ENCODE measurements around the gene MRPS17.

MRPS17 gene

DNA sequence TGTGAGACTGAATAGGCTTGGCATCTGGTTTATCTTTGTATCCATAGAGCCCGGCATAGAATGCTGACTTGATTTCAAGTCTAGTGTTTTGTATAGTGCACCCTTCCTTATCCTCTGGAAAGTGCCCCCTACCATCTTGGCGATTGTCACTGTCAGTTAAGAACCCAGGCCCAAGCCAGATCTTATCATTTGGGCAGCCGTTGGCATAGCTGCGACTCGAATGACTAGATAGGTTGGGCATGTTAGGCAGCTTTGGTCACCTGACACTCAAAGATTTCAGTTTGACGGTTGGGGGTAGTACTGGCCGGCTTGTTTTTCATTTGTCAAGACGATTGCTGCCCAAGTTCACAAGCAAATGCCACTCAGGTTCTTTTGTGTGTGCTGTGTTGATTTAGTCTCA lies 19.3 kb downstream of the MRPS17 start:
- DNase-seq = no peak

DNA sequence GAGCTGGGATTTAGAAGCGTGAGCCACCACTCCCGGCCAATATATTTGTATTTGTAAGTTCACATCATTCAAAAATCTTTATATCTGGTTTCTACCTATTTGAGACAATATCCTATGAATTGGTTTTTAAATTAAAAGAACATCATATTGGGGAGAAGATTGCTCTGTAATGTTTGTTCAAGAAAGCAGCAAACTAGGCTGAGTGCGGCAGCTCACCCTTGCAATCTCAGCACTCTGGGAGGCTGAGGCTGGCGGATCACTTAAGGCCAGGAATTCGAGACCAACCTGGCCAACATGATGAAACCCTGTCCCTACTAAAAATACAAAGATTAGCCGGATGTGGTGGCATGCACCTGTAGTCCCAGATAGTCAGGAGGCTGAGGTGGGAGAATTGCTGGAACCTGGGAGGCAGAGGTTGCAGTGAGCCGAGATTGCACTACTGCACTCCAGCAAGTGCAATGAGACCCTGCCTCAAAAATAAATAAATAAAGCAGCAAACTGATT lies 22.1 kb downstream of the MRPS17 start:
- no peak for DNase-seq

DNA sequence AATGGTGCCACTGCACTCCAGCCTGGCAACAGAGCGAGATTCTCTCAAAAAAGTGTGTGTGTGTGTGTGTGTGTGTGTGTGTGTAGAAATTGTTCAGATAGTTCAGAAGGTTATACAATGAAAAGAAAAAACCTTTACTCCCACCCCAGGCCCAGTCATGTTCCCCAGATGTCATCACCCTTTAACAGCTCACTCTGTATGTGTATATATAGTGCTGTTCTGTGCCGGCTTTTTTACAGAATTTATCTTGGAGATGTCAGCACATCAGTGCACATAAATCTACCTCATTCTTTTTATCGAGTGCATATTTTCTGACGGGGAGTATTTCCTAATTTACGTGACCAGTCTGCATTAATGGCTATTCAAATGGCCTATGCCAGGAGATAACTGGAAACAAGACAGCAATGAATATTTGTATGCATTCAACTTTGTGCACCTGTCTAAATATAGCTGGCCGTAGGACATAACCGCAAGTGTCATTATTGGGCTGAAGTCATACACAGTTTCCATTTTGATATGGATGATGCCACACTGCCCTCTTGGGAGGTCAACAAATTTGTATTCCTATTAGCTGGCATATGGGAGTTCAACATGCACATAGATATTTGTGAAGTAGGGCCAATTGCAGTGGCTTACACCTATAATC lies 24.4 kb downstream of the MRPS17 start:
- peak; percentile 23 for DNase-seq

DNA sequence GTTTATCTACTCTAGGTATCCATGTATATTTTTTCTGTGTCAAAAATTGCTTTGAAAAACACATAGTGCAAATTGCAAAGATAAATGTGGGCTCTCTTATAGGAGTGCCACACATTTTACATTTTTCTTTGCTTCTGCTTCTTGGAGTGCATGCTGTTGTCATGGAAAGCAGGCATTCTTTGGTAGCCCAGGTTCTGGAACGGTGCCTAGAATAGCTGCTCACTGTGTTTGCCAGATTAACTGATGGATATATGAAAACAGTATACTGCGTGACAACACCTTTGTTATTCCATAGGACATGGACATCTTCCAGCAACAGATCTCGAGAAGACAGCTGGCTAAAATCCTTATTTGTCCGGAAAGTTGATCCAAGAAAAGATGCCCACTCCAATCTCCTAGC lies 26.2 kb downstream of the MRPS17 start:
- peak; percentile 90 for DNase-seq

DNA sequence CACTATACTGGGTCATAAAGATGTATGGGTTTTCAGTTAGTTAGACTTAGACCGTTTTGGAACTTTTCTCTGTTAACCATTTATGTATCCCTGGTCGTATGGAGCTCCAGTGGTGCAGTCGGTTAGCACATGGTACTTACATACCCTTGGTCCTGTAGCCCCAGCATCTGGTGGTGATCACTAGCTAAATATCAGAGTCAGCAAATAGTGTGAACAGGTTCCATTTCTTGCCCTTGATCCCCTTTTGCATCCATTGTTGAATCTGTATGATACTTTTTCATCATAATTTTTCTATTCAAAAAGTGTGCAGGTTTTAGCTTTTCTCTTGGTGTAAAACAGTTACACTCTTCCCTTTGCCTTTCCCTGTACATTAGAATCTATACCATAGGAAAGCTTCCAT lies 28.6 kb downstream of the MRPS17 start:
- DNase-seq = no peak

DNA sequence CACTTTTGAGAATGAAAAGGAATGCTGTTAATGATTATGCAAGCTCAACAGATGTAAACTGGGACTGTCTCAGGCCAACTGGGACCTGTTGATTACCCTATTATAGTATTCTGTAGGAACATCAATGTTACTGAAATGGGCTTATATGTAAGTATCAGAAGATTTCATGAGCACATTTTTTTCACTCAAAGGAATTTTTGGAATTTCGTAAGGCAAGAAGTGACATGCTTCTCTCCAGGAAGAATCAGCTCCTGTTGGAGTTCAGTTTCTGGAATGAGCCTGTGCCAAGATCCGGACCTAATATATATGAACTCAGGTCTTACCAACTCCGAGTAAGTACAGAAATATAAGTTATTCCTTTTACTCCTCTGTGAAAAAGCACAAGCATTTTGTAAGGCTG lies 31.9 kb downstream of the MRPS17 start:
- DNase-seq = no peak

DNA sequence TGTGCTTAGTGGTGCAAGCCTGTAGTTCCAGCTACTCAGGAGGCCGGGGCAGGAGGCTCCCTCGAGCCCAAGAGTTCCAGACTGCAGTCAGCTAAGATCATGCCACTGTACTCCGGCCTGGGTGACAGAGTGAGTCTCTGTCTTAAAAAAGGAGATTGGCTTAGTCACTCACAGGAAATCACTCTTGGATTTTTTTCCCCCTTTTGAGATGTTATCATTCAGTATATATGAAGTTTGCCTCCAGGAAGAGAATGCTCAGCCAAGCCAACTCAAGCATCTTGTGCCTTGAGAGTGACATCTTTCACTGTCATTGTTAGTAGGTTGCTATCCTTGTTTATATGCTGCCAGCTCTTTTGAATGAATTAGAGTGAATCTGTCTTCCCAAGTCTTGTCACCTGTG lies 40.7 kb downstream of the MRPS17 start:
- DNase-seq = no peak

DNA sequence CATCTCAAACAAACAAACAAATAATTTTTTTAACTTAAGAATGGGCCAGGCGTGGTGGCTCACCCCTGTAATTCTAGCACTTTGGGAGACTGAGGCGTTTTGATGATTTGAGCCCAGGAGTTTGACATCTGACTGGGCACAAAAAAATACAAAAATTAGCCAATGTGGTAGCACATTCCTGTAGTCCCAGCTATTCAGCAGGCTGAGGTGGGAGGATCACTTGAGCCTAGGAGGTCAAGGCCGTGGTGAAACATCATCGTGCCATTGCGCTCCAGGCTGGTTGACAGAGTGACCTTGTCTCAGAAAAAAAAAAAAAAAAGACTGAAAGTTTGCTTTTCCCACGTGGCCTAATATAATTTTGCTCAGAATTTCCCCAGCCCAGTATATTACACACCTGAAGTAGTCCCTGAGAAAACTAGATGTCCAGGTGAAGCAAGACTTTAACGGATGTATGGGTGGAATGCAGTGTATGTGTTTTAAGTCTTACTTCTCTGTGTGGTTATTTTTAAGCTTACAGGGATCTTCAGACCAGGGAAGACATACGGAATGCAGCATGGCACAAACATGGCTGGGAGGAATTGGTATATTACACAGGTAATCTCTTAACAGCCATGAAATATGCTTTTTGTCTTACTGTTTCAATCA lies 45.3 kb downstream of the MRPS17 start:
- no peak for DNase-seq

DNA sequence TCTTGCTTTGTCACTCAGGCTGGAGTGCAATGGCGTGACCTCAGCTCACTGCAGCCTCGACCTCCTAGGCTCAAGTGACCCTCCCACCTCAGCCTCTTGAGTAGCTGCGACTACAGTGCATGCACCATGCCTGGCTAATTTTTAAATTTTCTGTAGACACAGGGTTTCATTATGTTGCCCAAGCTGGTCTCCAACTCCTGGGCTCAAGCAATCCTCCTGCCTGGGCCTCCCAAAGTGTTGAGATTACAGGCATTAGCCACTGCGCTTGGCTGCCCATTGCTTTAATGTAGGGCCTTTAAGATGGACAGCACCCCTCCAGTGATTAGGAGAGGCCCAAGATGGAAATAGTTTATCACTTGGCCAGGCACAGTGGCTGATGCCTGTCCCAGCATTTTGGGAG lies 52.1 kb downstream of the MRPS17 start:
- DNase-seq = no peak

Data from fibroblast of skin of back (primary cell).